Stimulated activated CD4-positive, alpha-beta T cell treated with anti-CD3 and anti-CD28 coated beads, Interleukin-12 subunit alpha, Interleukin-12 subunit beta, amount 100 ng/mL, for 4 hours (primary cell): ENCODE results near the gene ATP10B.

Source experiments
- DNase-seq: peaks from one replicate; pipeline ENCODE4 v3.0.0-alpha.2; 2020

The ATP10B gene

DNA sequence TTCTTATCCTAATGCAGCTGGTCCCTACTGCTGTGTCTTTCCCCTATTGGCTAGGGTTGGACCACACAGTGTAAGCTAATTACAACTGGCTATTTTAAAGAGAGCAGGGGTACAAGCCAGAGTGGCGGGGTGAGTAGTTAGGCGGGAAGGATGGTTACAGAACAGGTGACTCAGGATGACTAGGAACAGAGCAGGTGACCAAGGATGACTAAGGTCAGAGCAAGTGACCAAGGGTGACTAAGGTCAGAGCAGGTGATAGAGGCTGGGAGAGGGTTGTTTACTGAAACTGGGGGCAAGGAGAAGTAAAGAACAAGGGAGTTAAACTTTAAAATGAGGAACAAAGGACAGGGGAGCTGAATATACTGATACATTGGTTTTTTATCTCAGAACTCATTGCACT, 304.9 kb downstream of the ATP10B start:
- no peak for DNase-seq

- no peak for DNase-seq
These were observed 306.2 kb downstream of the ATP10B start for GRCh38 chr5:160545832-160546231.

DNA sequence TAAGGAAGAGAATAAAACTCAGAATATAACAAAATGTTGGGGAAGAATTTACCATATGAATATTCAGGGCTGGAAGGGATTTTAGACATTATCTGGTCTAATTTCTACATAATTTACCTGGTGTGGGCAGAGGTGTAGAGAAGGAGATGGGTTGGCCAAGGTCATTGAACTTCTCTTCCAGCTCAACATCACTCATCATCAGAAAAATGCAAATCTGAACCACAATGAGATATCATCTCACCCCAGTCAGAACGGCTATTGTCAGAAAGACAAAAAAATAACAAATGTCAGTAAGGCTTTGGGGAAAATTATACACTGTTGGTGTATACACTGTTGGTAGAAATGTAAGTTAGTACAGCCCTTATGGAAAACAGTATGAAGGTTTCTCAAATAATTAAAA, 308.6 kb downstream of the ATP10B start:
- no peak for DNase-seq

GRCh38 chr5:160542840-160543239, 309.2 kb downstream of the ATP10B start:
- DNase-seq, result no peak

DNA sequence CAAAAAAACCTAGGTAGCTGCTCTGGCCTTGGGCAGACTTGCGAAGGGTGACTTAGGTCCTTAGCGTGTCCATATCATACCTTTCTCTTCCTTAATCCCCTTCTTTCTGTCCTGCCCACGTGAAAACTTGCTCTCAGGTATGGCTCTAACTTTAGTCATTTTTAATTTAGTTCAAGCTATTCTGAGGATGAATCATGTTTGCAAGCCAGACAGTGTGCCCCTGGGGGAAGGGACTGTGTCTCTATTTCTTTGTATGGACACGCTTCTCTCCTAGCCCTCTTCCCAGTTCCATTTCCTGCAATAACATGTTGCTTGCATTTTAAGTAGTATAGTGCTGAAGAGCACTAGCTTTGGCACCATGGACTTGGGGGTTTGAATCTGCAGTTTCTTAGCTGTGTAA, 309.7 kb downstream of the ATP10B start:
- DNase-seq, result no peak

DNA sequence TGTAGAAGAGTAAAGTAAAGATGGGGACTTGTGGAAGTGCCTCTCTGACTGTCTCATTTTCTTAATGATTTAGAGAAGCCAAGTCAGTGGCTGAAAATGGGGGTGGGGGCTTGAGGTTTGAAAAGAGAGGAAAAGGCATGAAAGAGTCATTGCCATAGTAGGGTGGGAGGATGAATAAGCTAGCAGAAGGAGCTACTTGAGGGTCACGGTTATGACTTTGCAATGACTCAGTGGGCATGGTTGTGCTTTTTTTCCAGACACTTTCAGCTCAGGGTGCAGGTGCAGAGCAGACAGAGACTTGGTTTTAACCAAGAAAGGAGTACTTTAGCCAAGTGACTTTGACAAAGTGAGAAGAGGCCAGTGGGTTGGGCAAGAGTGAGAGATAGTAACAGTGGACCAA, 312.6 kb downstream of the ATP10B start:
- peak; percentile 12 for DNase-seq

DNA sequence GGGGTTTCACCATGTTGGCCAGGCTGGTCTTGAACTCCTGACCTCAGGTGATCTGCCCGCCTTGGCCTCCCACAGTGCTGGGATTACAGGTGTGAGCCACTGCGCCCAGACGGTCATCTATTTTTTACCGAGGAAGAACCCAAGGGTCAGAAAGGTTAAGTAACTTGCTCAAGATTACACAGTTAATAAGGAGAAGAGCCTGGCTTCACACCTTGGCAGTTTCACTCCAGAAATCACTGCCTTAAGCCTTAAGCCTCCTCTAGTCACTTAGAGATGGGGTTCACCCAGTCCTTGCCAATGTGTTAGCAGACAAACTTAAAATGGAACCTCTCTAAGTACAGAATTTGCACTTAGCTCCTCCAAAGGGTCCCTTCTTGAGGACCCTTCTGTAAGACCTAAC, 314.1 kb downstream of the ATP10B start:
- DNase-seq, result no peak

- no peak for DNase-seq
These were observed 314.9 kb downstream of the ATP10B start for GRCh38 chr5:160537116-160537515.

- DNase-seq, result no peak
These were observed 317.1 kb downstream of the ATP10B start for GRCh38 chr5:160534914-160535313.

GRCh38 chr5:160534125-160534524, 317.9 kb downstream of the ATP10B start:
- DNase-seq, result no peak

- DNase-seq, result no peak
These were observed 326.3 kb downstream of the ATP10B start for GRCh38 chr5:160525471-160526261.

- DNase-seq, result no peak
These were observed 327.2 kb downstream of the ATP10B start for GRCh38 chr5:160524827-160525226.

GRCh38 chr5:160523502-160524163, 328.4 kb downstream of the ATP10B start:
- DNase-seq, result no peak

GRCh38 chr5:160521392-160521663, 330.7 kb downstream of the ATP10B start:
- DNase-seq, result no peak

DNA sequence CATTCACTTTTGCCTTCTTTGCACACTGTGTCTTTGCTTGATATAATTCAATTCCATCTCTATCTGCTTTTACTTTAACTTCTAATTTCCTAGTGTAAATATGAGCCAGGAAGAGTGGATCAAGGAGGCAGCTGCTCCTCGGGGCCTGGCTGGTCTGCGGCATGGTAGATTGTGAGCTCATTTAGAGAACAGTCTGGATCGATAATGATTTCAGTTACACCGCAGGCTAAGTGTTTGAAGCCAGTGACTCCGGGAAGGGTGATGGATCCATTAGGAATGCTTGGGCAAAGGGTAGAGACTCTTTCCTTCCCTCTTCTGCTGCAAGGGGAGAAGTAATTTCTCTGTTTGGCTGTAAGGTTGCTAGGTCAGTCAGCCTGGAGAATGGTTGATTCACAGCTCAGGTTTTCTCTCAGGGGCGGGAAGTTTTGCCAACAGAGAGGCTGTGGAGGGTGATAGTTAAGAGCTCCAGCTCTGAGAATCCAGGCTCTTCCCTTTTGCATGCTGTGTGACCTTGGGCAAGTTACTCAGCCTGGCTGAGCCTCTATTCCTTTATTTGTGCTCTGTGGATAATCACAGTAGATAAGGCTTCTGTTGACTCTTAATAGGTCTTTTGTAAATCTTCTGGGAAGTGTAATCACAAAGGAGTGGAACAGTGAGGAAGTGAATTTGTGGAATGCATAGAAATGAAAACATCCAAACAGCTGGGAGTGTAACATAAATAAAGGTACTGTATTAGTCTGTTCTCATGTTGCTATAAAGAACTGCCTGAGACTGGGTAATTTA, 331.2 kb downstream of the ATP10B start:
- DNase-seq, result no peak

GRCh38 chr5:160516696-160517530, 335.1 kb downstream of the ATP10B start:
- no peak for DNase-seq

- no peak for DNase-seq
These were observed 337.1 kb downstream of the ATP10B start for GRCh38 chr5:160514866-160515265.

GRCh38 chr5:160514191-160514590, 337.8 kb downstream of the ATP10B start:
- DNase-seq, result no peak

GRCh38 chr5:160513485-160513884, 338.5 kb downstream of the ATP10B start:
- DNase-seq, result no peak
